Mesenchymal stem cell (in vitro differentiated cells and primary cell): ENCODE data around the gene DNAJA3.

Experiments used
- DNase-seq: peaks from one replicate; pipeline ENCODE4 v3.0.0-alpha.2; 2013
- H2AFZ ChIP-seq: one replicate; pipeline ENCODE4 v1.6.1; 2013; ENCODE audit warnings: low read depth, mild to moderate bottlenecking, control low read depth, inconsistent platforms, low read length, moderate library complexity
- H2AK5ac ChIP-seq: 2 replicates; pipeline ENCODE4 v1.6.1; 2013; ENCODE audit warnings: low read length, moderate library complexity, mild to moderate bottlenecking, inconsistent platforms; ENCODE audit not compliant: severe bottlenecking
- H2BK120ac ChIP-seq: one replicate; pipeline ENCODE4 v1.6.1; 2013; ENCODE audit warnings: low read depth, mild to moderate bottlenecking, inconsistent platforms, low read length, moderate library complexity
- H2BK12ac ChIP-seq, 2 experiments: one replicate each; pipeline ENCODE4 v1.6.1; 2013; ENCODE audit warnings: inconsistent platforms in 2 of 2, low read length in 2 of 2, mild to moderate bottlenecking in 2 of 2, moderate library complexity in 2 of 2, control low read depth in 1 of 2
- H2BK15ac ChIP-seq: one replicate; pipeline ENCODE4 v1.6.1; 2013; ENCODE audit warnings: mild to moderate bottlenecking, low read depth, inconsistent platforms; ENCODE audit not compliant: poor library complexity, severe bottlenecking
- H2BK5ac ChIP-seq: 2 replicates; pipeline ENCODE4 v1.6.1; 2013; ENCODE audit warnings: low read depth, mild to moderate bottlenecking, low read length, control low read depth, inconsistent platforms; ENCODE audit not compliant: poor library complexity, severe bottlenecking
- H3K14ac ChIP-seq, 2 experiments: one replicate each; pipeline ENCODE4 v1.6.1; 2013; ENCODE audit warnings: inconsistent platforms in 2 of 2, low read length in 2 of 2, control low read depth in 1 of 2, mild to moderate bottlenecking in 1 of 2, moderate library complexity in 1 of 2
- H3K18ac ChIP-seq, 2 experiments: one replicate each; pipeline ENCODE4 v1.6.1; 2013; ENCODE audit warnings: inconsistent platforms in 2 of 2, low read length in 2 of 2, control low read depth in 1 of 2, low read depth in 1 of 2, mild to moderate bottlenecking in 1 of 2
- H3K23ac ChIP-seq, 2 experiments: one replicate each; pipeline ENCODE4 v1.6.1; 2013; ENCODE audit warnings: inconsistent platforms in 2 of 2, low read length in 2 of 2, mild to moderate bottlenecking in 2 of 2, moderate library complexity in 2 of 2, control low read depth in 1 of 2
- H3K27ac ChIP-seq: 2 replicates; pipeline ENCODE4 v1.5.1; 2013; ENCODE audit warnings: mild to moderate bottlenecking, moderate library complexity, low read length, control low read depth, inconsistent platforms; ENCODE audit not compliant: poor library complexity, severe bottlenecking
- H3K27me3 ChIP-seq, 2 experiments: 2 replicates each; pipeline versions ENCODE4 v1.6.1 to v1.7.0; 2013; ENCODE audit warnings: low read length in 2 of 2, mild to moderate bottlenecking in 2 of 2, moderate library complexity in 2 of 2, control low read depth in 1 of 2, inconsistent platforms in 1 of 2; ENCODE audit not compliant: control insufficient read depth in 1 of 2, insufficient read depth in 1 of 2
- H3K36me3 ChIP-seq, 2 experiments: 2 replicates each; pipeline versions ENCODE4 v1.6.1 to v1.7.0; 2013; ENCODE audit warnings: low read length in 2 of 2, control low read depth in 1 of 2, inconsistent platforms in 1 of 2, low read depth in 1 of 2, mild to moderate bottlenecking in 1 of 2; ENCODE audit not compliant: insufficient read depth in 2 of 2, control insufficient read depth in 1 of 2
- H3K4ac ChIP-seq, 2 experiments: one replicate each; pipeline ENCODE4 v1.6.1; 2013; ENCODE audit warnings: inconsistent platforms in 2 of 2, low read length in 2 of 2, mild to moderate bottlenecking in 2 of 2, moderate library complexity in 2 of 2, control low read depth in 1 of 2, low read depth in 1 of 2
- H3K4me1 ChIP-seq: 2 replicates; pipeline ENCODE4 v1.6.1; 2013; ENCODE audit warnings: low read depth, low read length, control low read depth; ENCODE audit not compliant: control insufficient read depth, insufficient read depth
- H3K4me2 ChIP-seq: 2 replicates; pipeline ENCODE4 v1.6.1; 2013; ENCODE audit warnings: low read length, mild to moderate bottlenecking, inconsistent platforms; ENCODE audit not compliant: poor library complexity, severe bottlenecking
- H3K4me3 ChIP-seq, 2 experiments: 2 replicates each; pipeline versions ENCODE4 v1.5.1 to v1.7.0; 2013; ENCODE audit warnings: low read length in 2 of 2, mild to moderate bottlenecking in 2 of 2, control low read depth in 1 of 2, low read depth in 1 of 2; ENCODE audit not compliant: insufficient read depth in 1 of 2
- H3K79me1 ChIP-seq: replicated peaks from 2 replicates; pipeline ENCODE4 v1.6.1; 2013; ENCODE audit warnings: mild to moderate bottlenecking, control low read depth, low read length, inconsistent platforms; ENCODE audit not compliant: poor library complexity, severe bottlenecking
- H3K9ac ChIP-seq: 2 replicates; pipeline ENCODE4 v1.7.0; 2013; ENCODE audit warnings: mild to moderate bottlenecking, low read length, moderate library complexity
- H3K9me3 ChIP-seq: 2 replicates; pipeline ENCODE4 v1.7.0; 2013; ENCODE audit warnings: mild to moderate bottlenecking, low read length; ENCODE audit not compliant: control insufficient read depth
- H4K8ac ChIP-seq: one replicate; pipeline ENCODE4 v1.6.1; 2013; ENCODE audit warnings: inconsistent platforms, mild to moderate bottlenecking, low read length, moderate library complexity
- H4K91ac ChIP-seq: one replicate; pipeline ENCODE4 v1.6.1; 2013; ENCODE audit warnings: mild to moderate bottlenecking, low read length, inconsistent platforms
- WGBS: methylation state at CpG from one replicate; pipeline ENCODE4 v1.1.7; 2013; ENCODE audit warnings: mixed read lengths; 5-methylcytosine and 5-hydroxymethylcytosine counted together

DNAJA3 gene

GRCh38 chr16:4380119-4381063, 45.3 kb upstream of the DNAJA3 start:
- no peak overlapping the region for H2BK120ac ChIP-seq
- no peak for DNase-seq
- H3K4me2 ChIP-seq: no peak overlapping the region
- no peak overlapping the region for H2BK15ac ChIP-seq
- H3K18ac ChIP-seq: no peak overlapping the region
- peak overlapping the region; percentile 2 for H3K27ac ChIP-seq
- H3K23ac ChIP-seq: no peak overlapping the region
- WGBS: 88% methylated on average over 25 of the region's 26 CpGs
- H3K9ac ChIP-seq: no peak overlapping the region
- no peak overlapping the region for H4K91ac ChIP-seq
- no peak overlapping the region for H4K8ac ChIP-seq
- H3K36me3 ChIP-seq: peaks cover 61 to 80% of the 10 kb centered on the region in 2 experiments
- peaks cover 42% of the 10 kb centered on the region for H3K79me1 ChIP-seq
- no peak overlapping the region for H2AFZ ChIP-seq
- H2AK5ac ChIP-seq: no peak overlapping the region
- H3K27me3 ChIP-seq: no peaks in the 10 kb centered on the region
- H3K4me1 ChIP-seq: peaks cover 79% of the 10 kb centered on the region
- no peak overlapping the region for H3K14ac ChIP-seq
- no peak overlapping the region for H3K4me3 ChIP-seq
- H2BK12ac ChIP-seq: no peak overlapping the region
- H2BK5ac ChIP-seq: no peak overlapping the region
- H3K9me3 ChIP-seq: no peaks in the 10 kb centered on the region
- H3K4ac ChIP-seq: no peak overlapping the region

GRCh38 chr16:4381072-4381934, 44.4 kb upstream of the DNAJA3 start:
- Histone ChIP-seq H3K23ac (no peak overlapping the region), H2BK15ac (no peak overlapping the region), H3K9ac (no peak overlapping the region), H3K27me3 (no peaks in the 10 kb centered on the region), H2BK5ac (no peak overlapping the region), H3K79me1 (peaks cover 36% of the 10 kb centered on the region), H3K9me3 (no peaks in the 10 kb centered on the region), H3K18ac (no peak overlapping the region), H3K4me1 (peaks cover 77% of the 10 kb centered on the region), H4K8ac (peak overlapping the region; percentile 32), H3K4me2 (no peak overlapping the region), H4K91ac (peak overlapping the region; percentile 3), H2AFZ (no peak overlapping the region), H2BK12ac (no peak overlapping the region), H2AK5ac (no peak overlapping the region), H3K4me3 (no peak overlapping the region), H3K27ac (no peak overlapping the region), H3K36me3 (peaks cover 61 to 82% of the 10 kb centered on the region in 2 experiments), H3K4ac (no peak overlapping the region), H3K14ac (no peak overlapping the region), H2BK120ac (no peak overlapping the region)
- DNase-seq: no peak
- WGBS: 95% methylated on average over 59 of the region's 59 CpGs

DNA sequence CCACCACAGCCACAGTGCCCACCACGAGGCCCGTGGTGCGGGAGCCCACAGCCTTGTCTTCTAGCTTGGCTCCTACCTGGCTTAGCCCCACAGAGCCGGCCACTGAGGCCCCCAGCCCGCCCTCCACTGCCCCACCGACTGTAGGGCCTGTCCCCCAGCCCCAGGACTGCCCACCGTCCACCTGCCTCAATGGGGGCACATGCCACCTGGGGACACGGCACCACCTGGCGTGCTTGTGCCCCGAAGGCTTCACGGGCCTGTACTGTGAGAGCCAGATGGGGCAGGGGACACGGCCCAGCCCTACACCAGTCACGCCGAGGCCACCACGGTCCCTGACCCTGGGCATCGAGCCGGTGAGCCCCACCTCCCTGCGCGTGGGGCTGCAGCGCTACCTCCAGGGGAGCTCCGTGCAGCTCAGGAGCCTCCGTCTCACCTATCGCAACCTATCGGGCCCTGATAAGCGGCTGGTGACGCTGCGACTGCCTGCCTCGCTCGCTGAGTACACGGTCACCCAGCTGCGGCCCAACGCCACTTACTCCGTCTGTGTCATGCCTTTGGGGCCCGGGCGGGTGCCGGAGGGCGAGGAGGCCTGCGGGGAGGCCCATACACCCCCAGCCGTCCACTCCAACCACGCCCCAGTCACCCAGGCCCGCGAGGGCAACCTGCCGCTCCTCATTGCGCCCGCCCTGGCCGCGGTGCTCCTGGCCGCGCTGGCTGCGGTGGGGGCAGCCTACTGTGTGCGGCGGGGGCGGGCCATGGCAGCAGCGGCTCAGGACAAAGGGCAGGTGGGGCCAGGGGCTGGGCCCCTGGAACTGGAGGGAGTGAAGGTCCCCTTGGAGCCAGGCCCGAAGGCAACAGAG, 43.5 kb upstream of the DNAJA3 start:
- Histone ChIP-seq H2AK5ac (no peak overlapping the region), H3K23ac (no peak overlapping the region), H4K8ac (peak overlapping the region; percentile 19), H3K14ac (no peak overlapping the region), H3K27me3 (no peaks in the 10 kb centered on the region), H2BK15ac (no peak overlapping the region), H3K27ac (no peak overlapping the region), H3K9me3 (no peaks in the 10 kb centered on the region), H2AFZ (no peak overlapping the region), H3K36me3 (peaks cover 61 to 74% of the 10 kb centered on the region in 2 experiments), H4K91ac (no peak overlapping the region), H2BK12ac (no peak overlapping the region), H3K4ac (no peak overlapping the region), H3K18ac (no peak overlapping the region), H3K79me1 (peaks cover 36% of the 10 kb centered on the region), H2BK120ac (no peak overlapping the region), H3K4me3 (no peak overlapping the region), H2BK5ac (no peak overlapping the region), H3K4me1 (peaks cover 76% of the 10 kb centered on the region), H3K4me2 (no peak overlapping the region), H3K9ac (peak overlapping the region; percentile 26)
- DNase-seq: no peak
- 97% methylated on average over 54 of the region's 55 CpGs for WGBS
